Uterus (tissue), 2 donors: ENCODE data around the gene FAM3D.
"Not testable (repeated sequence)": the region's sequence is repeated elsewhere in the genome, so short reads cannot be mapped to it uniquely, and the experiment has no call there.

Experiments used
- CTCF ChIP-seq, 4 experiments: fragments of 200-600 bp in 2 of 4; fragments of 450-650 bp in 2 of 4; sonication (generic) in 2 of 4; IDR thresholded peaks; one replicate each; pipeline ENCODE4 v1.5.1; 2016 to 2019; ENCODE audit warnings: antibody characterized with exemption in 4 of 4, mild to moderate bottlenecking in 2 of 4, moderate library complexity in 1 of 4
- POLR2A ChIP-seq, 2 donors: fragments of 450-650 bp; IDR thresholded peaks; one replicate each; pipeline ENCODE4 v1.6.1; 2016; ENCODE audit warnings: antibody characterized with exemption in 2 of 2, mild to moderate bottlenecking in 1 of 2, moderate library complexity in 1 of 2

- TF ChIP-seq CTCF, POLR2A (IDR thresholded peaks at IDR 0.05): not testable (repeated sequence)
These were observed 37.7 kb upstream of the FAM3D start for GRCh38 chr3:58704304-58704703.
